ENCODE measurements around the gene KCND1. TPM values are rescaled to one million over a fixed set of nuclear protein-coding genes. Genes with fewer than 3 reads are reported as not detected.

KCND1 gene
- polyA plus RNA-seq (2013, experiment 1 of 2), result 4.6 TPM
- polyA plus RNA-seq (2013, experiment 2 of 2), result 4.3 TPM

DNA sequence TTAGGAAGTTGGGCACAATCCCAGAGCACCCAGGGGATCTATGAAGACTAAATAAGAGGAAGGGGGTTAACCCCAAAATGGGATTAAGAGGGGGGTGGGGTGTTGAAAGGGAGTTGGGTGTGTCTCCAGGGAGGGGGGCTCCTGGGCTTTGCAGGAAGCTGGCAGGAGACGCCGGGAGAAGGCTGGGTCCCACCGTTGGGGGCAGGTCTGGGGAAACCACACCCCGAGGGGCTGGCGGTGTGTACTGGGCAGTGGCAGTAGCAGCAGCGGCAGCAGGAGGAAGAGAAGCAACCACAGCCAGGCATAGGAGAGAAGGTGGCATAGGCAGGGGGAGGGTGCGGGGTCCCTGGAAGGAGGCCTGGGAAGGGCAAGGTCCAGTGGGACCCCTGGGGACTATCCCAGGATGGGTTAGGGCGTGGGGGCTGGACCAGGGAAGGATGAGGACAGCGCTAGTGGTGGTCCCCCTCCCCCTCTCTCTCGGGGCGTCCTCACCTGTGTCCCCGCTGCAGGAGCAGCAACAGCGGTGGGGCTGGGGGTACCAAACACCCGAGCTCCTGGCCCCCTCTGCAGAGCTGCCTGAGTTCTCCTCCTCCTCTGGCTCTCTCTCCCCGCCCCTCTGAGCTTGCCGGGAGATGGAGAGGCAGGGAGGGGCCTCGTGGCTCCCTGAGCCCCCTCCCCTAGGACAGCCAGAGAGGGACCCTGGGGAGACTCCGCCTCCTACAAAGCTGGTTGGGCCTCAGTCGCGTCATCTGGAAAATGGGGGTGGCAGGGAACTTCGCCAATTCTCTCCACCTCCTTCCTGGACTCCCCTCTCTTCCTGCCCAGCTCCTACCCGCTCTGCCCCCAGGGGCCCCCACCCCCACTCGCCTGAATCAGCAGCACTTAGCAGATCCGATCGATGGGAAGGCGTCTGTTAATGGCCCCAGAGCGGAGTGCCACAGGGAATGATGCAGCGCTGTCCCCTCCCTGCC, at the start of gene KCND1:
Gene KCND1, minus strand, starts transcription at position 596 of the 971 bp plus-strand sequence. CDS start 1,573 bp downstream, outside the sequence.
- peak within 1 kb of the TSS; percentile 47 for H2AK5ac ChIP-seq (ENCODE audit: low read length, severe bottlenecking)
- peaks cover 0 to 4% of the 10 kb centered on the region in 2 experiments for H3K27me3 ChIP-seq (ENCODE audit: control insufficient read depth in 1 of 2, insufficient read depth in 1 of 2, low read length in 2 of 2)
- H3K4me1 ChIP-seq (ENCODE audit: control insufficient read depth, insufficient read depth, low read depth, low read length), result peaks cover 11% of the 10 kb centered on the region
- peak within 1 kb of the TSS; percentile 84 for H3K9ac ChIP-seq (ENCODE audit: low read length)
- H4K91ac ChIP-seq (ENCODE audit: low read length), result no peak within 1 kb of the TSS
- no peak within 1 kb of the TSS for H2AFZ ChIP-seq (ENCODE audit: low read depth, low read length)
- no peak within 1 kb of the TSS for H3K23ac ChIP-seq (ENCODE audit: low read length in 2 of 2)
- peak within 1 kb of the TSS in 1 of 2 experiments; percentile 24 for H2BK12ac ChIP-seq (ENCODE audit: low read length in 2 of 2)
- DNase-seq, result peak; percentile 48
- peak within 1 kb of the TSS; percentile 37 for H4K8ac ChIP-seq (ENCODE audit: low read length)
- H3K18ac ChIP-seq (ENCODE audit: low read depth in 1 of 2, low read length in 2 of 2), result peak within 1 kb of the TSS; percentile 12 to 60
- peaks cover 1% of the 10 kb centered on the region for H3K79me1 ChIP-seq (replicated peaks; ENCODE audit: low read length, poor library complexity, severe bottlenecking)
- peak within 1 kb of the TSS; percentile 79 for H2BK120ac ChIP-seq (ENCODE audit: low read depth, low read length)
- H3K36me3 ChIP-seq (ENCODE audit: control insufficient read depth in 1 of 2, insufficient read depth in 2 of 2, low read depth in 1 of 2, low read length in 2 of 2), result peaks cover 21 to 36% of the 10 kb centered on the region in 2 experiments
- peak within 1 kb of the TSS; percentile 62 for H3K4me2 ChIP-seq (ENCODE audit: low read length, poor library complexity, severe bottlenecking)
- no peaks in the 10 kb centered on the region for H3K9me3 ChIP-seq (ENCODE audit: control insufficient read depth, low read length)
- H3K14ac ChIP-seq (ENCODE audit: low read length in 2 of 2), result peak within 1 kb of the TSS in 1 of 2 experiments; percentile 59
- H3K4me3 ChIP-seq (ENCODE audit: insufficient read depth in 1 of 2, low read depth in 1 of 2, low read length in 2 of 2), result peak within 1 kb of the TSS; percentile 52 to 76
- no peak within 1 kb of the TSS for H2BK15ac ChIP-seq (ENCODE audit: low read depth, poor library complexity, severe bottlenecking)
- H3K4ac ChIP-seq (ENCODE audit: low read depth in 1 of 2, low read length in 2 of 2), result peak within 1 kb of the TSS in 1 of 2 experiments; percentile 41
- no peak within 1 kb of the TSS for H2BK5ac ChIP-seq (ENCODE audit: low read depth, low read length, poor library complexity, severe bottlenecking)
- WGBS, result 3% methylated on average over 10 of the region's 28 CpGs
- H3K27ac ChIP-seq (ENCODE audit: low read length, poor library complexity, severe bottlenecking), result peak within 1 kb of the TSS; percentile 3

DNA sequence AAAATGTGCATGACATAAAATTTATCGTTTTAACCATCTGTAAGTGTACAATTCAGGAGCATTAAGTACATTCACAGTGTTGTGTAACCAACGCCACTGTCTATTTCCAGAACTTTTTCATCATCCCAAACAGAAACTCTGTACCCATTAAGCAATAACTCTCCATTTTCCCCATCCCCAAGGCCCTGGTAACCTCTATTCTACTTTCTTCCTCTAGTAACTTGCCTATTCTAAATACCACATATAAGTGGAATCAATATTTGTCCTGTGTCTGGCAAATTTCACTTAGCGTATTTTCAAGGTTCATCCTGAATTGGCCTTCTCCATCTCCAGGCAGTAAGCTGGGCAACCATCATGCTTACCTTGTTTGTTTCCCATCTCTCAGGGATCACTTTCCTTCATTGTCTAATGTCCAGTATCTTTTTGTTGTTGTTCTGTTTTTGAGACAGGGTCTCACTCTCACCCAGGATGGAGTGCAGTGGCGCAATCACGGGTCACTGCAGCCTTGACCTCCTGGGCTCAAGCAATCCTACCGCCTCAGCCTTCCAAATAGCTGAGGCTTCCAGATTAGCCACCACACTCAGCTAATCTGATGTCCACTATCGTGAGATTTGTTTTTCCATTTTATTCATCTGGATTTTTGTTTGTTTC, 48.1 kb upstream of the KCND1 start:
- Histone ChIP-seq H3K4me1 (ENCODE audit: control insufficient read depth, insufficient read depth, low read depth, low read length) (no peaks in the 10 kb centered on the region), H3K4me2 (ENCODE audit: low read length, poor library complexity, severe bottlenecking) (no peak overlapping the region), H4K8ac (ENCODE audit: low read length) (no peak overlapping the region), H3K14ac (ENCODE audit: low read length in 2 of 2) (no peak overlapping the region), H3K27me3 (ENCODE audit: control insufficient read depth in 1 of 2, insufficient read depth in 1 of 2, low read length in 2 of 2) (no peaks in the 10 kb centered on the region), H3K9me3 (ENCODE audit: control insufficient read depth, low read length) (peaks cover 3% of the 10 kb centered on the region), H3K79me1 (replicated peaks; ENCODE audit: low read length, poor library complexity, severe bottlenecking) (no peaks in the 10 kb centered on the region), H3K23ac (ENCODE audit: low read length in 2 of 2) (no peak overlapping the region), H2AFZ (ENCODE audit: low read depth, low read length) (no peak overlapping the region), H2BK15ac (ENCODE audit: low read depth, poor library complexity, severe bottlenecking) (no peak overlapping the region), H3K4ac (ENCODE audit: low read depth in 1 of 2, low read length in 2 of 2) (no peak overlapping the region), H3K9ac (ENCODE audit: low read length) (no peak overlapping the region), H2BK120ac (ENCODE audit: low read depth, low read length) (no peak overlapping the region), H2BK12ac (ENCODE audit: low read length in 2 of 2) (no peak overlapping the region), H4K91ac (ENCODE audit: low read length) (no peak overlapping the region), H2BK5ac (ENCODE audit: low read depth, low read length, poor library complexity, severe bottlenecking) (no peak overlapping the region), H3K18ac (ENCODE audit: low read depth in 1 of 2, low read length in 2 of 2) (no peak overlapping the region), H2AK5ac (ENCODE audit: low read length, severe bottlenecking) (no peak overlapping the region), H3K4me3 (ENCODE audit: insufficient read depth in 1 of 2, low read depth in 1 of 2, low read length in 2 of 2) (no peak overlapping the region), H3K36me3 (ENCODE audit: control insufficient read depth in 1 of 2, insufficient read depth in 2 of 2, low read depth in 1 of 2, low read length in 2 of 2) (peaks cover 4 to 5% of the 10 kb centered on the region in 2 experiments), H3K27ac (ENCODE audit: low read length, poor library complexity, severe bottlenecking) (no peak overlapping the region)
- DNase-seq, result no peak
- 92% methylated on average over 7 of the region's 7 CpGs for WGBS

DNA sequence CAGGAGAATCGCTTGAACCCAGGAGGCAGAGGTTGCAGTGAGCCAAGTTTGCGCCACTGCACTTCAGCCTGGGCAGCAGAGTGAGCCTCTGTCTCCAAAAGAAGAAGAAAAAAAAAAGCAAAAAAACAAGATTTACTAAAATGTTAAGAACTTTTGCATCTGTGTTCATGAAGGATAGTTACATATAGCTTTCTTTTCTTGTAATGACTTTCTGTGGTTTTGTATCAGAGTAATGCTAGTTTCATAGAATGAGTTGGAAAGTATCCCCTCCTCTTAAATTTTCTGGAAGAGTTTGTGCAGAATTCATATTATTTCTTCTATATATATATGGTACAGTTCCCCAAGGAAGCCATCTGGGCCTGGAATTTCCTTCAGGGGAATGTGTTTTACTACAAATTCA, 47.4 kb upstream of the KCND1 start:
- Histone ChIP-seq H2AK5ac (ENCODE audit: low read length, severe bottlenecking) (no peak overlapping the region), H3K36me3 (ENCODE audit: control insufficient read depth in 1 of 2, insufficient read depth in 2 of 2, low read depth in 1 of 2, low read length in 2 of 2) (no peaks in the 10 kb centered on the region), H3K79me1 (replicated peaks; ENCODE audit: low read length, poor library complexity, severe bottlenecking) (no peaks in the 10 kb centered on the region), H2BK5ac (ENCODE audit: low read depth, low read length, poor library complexity, severe bottlenecking) (no peak overlapping the region), H2BK12ac (ENCODE audit: low read length in 2 of 2) (no peak overlapping the region), H3K9me3 (ENCODE audit: control insufficient read depth, low read length) (no peaks in the 10 kb centered on the region), H2BK15ac (ENCODE audit: low read depth, poor library complexity, severe bottlenecking) (no peak overlapping the region), H3K23ac (ENCODE audit: low read length in 2 of 2) (no peak overlapping the region), H3K9ac (ENCODE audit: low read length) (no peak overlapping the region), H2AFZ (ENCODE audit: low read depth, low read length) (no peak overlapping the region), H4K91ac (ENCODE audit: low read length) (no peak overlapping the region), H3K27me3 (ENCODE audit: control insufficient read depth in 1 of 2, insufficient read depth in 1 of 2, low read length in 2 of 2) (no peaks in the 10 kb centered on the region), H3K18ac (ENCODE audit: low read depth in 1 of 2, low read length in 2 of 2) (no peak overlapping the region), H3K4me3 (ENCODE audit: insufficient read depth in 1 of 2, low read depth in 1 of 2, low read length in 2 of 2) (no peak overlapping the region), H3K4me1 (ENCODE audit: control insufficient read depth, insufficient read depth, low read depth, low read length) (no peaks in the 10 kb centered on the region), H4K8ac (ENCODE audit: low read length) (no peak overlapping the region), H3K4ac (ENCODE audit: low read depth in 1 of 2, low read length in 2 of 2) (no peak overlapping the region), H3K14ac (ENCODE audit: low read length in 2 of 2) (no peak overlapping the region), H3K27ac (ENCODE audit: low read length, poor library complexity, severe bottlenecking) (no peak overlapping the region), H3K4me2 (ENCODE audit: low read length, poor library complexity, severe bottlenecking) (no peak overlapping the region), H2BK120ac (ENCODE audit: low read depth, low read length) (no peak overlapping the region)
- 100% methylated on average over 1 of the region's 2 CpGs for WGBS
- DNase-seq, result no peak

DNA sequence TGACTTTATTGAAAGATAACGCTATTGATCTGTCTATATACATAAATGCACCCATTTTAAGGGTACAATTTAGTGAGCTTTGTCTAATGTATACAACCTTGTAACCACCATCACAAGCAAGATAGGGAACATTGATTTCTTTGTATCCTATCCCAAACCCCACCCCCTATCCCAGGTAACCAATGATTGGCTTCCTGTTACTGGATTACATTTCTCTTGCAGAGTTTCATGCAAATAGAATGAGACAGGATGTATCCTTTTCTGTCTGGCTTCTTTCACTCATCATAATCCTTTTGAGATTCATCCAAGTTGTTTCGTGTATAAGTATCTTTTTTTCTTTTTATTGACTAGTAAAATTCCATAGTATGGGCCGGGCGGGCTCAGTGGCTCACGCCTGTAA, 32.1 kb upstream of the KCND1 start:
- Histone ChIP-seq H3K4me3 (ENCODE audit: insufficient read depth in 1 of 2, low read depth in 1 of 2, low read length in 2 of 2) (no peak overlapping the region), H3K14ac (ENCODE audit: low read length in 2 of 2) (no peak overlapping the region), H2BK120ac (ENCODE audit: low read depth, low read length) (no peak overlapping the region), H2BK12ac (ENCODE audit: low read length in 2 of 2) (no peak overlapping the region), H2BK5ac (ENCODE audit: low read depth, low read length, poor library complexity, severe bottlenecking) (no peak overlapping the region), H2BK15ac (ENCODE audit: low read depth, poor library complexity, severe bottlenecking) (no peak overlapping the region), H2AK5ac (ENCODE audit: low read length, severe bottlenecking) (no peak overlapping the region), H3K36me3 (ENCODE audit: control insufficient read depth in 1 of 2, insufficient read depth in 2 of 2, low read depth in 1 of 2, low read length in 2 of 2) (peaks cover 7 to 9% of the 10 kb centered on the region in 2 experiments), H3K4me1 (ENCODE audit: control insufficient read depth, insufficient read depth, low read depth, low read length) (peaks cover 6% of the 10 kb centered on the region), H3K18ac (ENCODE audit: low read depth in 1 of 2, low read length in 2 of 2) (no peak overlapping the region), H3K27ac (ENCODE audit: low read length, poor library complexity, severe bottlenecking) (no peak overlapping the region), H2AFZ (ENCODE audit: low read depth, low read length) (no peak overlapping the region), H4K91ac (ENCODE audit: low read length) (no peak overlapping the region), H3K27me3 (ENCODE audit: control insufficient read depth in 1 of 2, insufficient read depth in 1 of 2, low read length in 2 of 2) (no peaks in the 10 kb centered on the region), H3K9ac (ENCODE audit: low read length) (no peak overlapping the region), H3K79me1 (replicated peaks; ENCODE audit: low read length, poor library complexity, severe bottlenecking) (peaks cover 4% of the 10 kb centered on the region), H3K23ac (ENCODE audit: low read length in 2 of 2) (no peak overlapping the region), H4K8ac (ENCODE audit: low read length) (no peak overlapping the region), H3K4ac (ENCODE audit: low read depth in 1 of 2, low read length in 2 of 2) (no peak overlapping the region), H3K9me3 (ENCODE audit: control insufficient read depth, low read length) (no peaks in the 10 kb centered on the region), H3K4me2 (ENCODE audit: low read length, poor library complexity, severe bottlenecking) (no peak overlapping the region)
- DNase-seq, result no peak
- WGBS, result 100% methylated on average over 3 of the region's 5 CpGs
